NCI-H2171 (cell line): Measurements from ENCODE around the gene C4orf36.

Experiments
- DNase-seq: peaks from one replicate; lab custom pipeline; 2025; lab: John Stamatoyannopoulos, UW

The C4orf36 gene

GRCh38 chr4:86857341-86858052 is 34.7 kb downstream of the C4orf36 start:
- no peak for DNase-seq

- DNase-seq, result no peak
Measured at GRCh38 chr4:86856896-86857295, 35.3 kb downstream of the C4orf36 start.

DNA sequence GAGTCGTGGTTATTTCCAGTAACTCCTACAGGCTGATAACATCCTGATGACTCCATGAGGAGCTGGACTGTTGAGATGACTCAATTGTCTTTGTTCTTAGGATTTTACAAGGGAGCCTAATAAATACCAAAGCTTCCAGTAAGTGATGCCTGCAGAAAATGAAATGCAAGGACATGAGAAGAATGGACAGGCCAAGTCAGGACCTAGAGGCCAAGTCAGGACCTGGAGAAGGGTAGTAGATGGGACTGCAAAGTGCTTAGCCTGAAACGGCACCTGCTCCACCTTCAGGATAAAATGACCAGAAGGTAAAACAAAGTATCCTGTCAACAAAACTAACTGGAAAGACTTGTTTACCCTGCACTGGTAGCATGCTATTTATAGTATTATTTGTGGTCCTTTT is 36.6 kb downstream of the C4orf36 start:
- DNase-seq, result no peak

DNA sequence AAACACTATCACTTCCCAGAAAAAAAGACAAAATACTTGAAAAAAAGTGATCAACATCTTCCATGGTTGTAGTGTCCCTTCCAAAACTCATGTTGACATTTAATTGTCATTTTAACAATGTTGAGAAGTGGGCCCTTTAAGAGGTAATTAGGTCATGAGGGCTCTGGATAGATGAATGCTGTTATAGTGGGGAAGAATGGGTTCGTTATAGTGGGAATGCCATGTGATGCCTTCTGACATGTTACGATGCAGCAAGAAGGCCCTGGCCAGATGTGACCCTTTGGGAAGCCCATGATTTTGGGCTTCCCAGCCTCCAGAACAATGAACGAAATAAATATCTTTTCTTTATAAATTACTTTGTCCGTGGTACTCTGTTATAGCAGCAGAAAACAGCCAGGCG is 39.0 kb downstream of the C4orf36 start:
- no peak for DNase-seq

- no peak for DNase-seq
Measured at GRCh38 chr4:86848732-86849619, 43.2 kb downstream of the C4orf36 start, which contains the start of gene SLC10A6. SLC10A6 (minus strand) TSS chr4:86849384; CDS start chr4:86849115, 269 bp downstream.

DNA sequence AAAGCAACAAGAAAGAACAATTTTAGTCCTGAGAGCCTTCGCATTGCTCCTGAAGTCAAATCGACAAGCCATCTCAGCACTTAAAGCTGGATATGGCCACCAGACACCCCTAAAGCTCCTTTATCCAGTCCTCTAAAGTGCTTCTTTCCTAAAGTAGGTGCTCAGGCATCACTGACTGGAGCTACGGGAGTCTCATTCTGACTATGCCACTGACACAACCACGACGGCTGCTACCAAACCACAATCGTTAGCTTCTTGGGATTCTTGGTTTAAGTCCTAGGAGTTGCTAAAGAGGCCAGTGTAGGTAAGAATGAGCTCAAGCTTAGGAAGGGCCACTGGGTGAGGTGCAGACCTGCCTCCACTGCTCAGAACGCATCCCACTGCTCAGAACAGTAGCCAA is 44.1 kb downstream of the C4orf36 start:
- no peak for DNase-seq

DNA sequence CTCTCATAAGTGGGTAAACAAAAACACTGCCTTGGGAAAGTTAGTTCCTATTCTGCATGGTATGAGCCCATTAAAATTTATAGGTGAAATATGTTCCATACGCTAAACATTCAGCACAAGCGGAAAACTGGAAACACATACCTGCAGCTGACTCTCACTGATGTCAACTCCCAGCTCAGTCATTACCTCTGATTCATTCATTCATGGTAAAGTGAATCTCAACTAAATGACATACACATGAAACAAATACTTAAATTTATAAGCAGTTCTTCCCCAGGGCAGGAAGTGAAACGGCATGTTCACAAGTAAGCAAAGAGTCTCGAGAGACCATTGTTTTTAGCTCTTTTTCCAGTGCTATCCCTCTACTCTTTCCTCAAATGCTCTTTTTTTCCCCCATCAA is 44.7 kb downstream of the C4orf36 start:
- DNase-seq, result no peak

DNA sequence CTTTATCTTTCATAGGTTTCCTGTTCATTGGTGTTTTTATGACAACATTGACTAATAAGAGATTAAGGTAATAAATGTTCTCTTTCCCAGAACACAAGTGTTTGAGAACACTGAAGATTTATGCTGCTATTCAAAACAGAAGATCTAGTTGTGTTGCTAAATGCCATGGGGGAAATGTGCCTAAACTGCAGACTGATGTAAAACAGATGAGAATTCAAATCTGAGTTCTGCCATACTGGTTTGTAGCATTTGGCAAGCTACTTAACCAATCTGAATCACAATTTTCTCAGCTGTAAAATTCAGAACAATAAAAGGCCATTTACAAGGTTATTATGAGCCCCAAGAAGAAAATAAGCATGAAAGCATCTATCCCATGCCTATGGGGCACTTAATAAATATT is 45.3 kb downstream of the C4orf36 start:
- no peak for DNase-seq

- DNase-seq, result no peak
Measured at GRCh38 chr4:86845593-86845992, 46.6 kb downstream of the C4orf36 start.

DNA sequence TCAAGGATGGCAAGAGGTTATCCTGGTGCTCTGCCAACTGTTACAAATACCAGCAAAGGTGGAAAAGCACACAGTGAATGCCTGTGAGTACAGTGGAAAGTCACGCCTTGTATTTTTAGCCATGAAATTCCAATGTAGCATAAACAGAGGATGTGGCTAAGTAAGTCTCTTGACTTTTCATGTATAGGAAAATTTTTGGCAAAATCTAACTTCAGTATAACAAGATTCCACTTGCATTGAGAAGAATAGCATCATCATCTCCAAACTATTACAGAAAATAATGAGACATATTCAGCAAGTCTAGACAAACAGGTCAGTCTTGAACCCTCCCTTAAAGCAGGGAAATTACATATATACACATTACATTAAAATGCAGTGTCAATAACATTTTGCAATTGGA is 50.9 kb downstream of the C4orf36 start:
- no peak for DNase-seq

- no peak for DNase-seq
Measured at GRCh38 chr4:86840858-86841257, 51.4 kb downstream of the C4orf36 start.

GRCh38 chr4:86837691-86838503 is 54.3 kb downstream of the C4orf36 start:
- no peak for DNase-seq

GRCh38 chr4:86835677-86836076 is 56.5 kb downstream of the C4orf36 start:
- no peak for DNase-seq

- no peak for DNase-seq
Measured at GRCh38 chr4:86834901-86835300, 57.3 kb downstream of the C4orf36 start.

- no peak for DNase-seq
Measured at GRCh38 chr4:86833615-86834014, 58.6 kb downstream of the C4orf36 start.

DNA sequence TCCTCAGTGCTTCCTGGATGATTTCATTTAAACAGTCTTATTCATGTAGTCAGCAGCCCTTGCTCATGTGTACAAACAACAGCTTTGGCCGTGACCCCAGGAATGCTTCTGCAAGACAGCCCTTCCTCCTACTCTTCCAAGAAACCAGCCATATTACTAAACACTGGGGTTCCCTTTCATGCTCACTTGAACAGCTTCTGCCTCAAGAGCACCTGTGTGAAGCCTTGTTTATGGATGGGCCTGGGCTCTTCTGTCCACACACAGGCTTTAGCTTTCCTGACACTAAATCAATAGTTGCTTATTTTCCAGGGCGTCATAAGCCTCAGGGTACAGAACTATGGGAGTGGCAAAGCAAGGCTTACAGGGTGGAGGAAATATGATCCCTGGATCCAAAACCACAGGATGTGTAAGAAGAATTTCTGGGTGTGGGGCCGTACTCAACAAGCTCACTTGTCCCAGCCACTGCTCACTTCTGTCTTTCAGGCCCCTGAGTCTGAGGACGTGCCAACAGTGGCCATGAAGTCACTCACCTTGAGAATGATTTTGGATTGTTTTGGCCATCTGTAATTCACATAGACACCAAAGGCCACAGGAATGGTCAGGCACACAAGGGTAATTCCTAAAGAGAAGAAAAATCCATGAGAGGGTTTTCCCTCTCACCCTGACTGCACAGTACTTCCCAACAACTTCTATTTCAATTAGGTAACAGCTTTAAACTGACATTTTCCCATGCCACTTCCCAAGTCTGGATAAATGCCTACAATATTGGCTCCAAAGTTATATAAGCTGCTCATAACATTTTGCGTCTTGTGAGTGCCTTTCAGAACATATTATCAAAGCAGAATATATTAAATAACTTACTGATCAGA is 60.7 kb downstream of the C4orf36 start:
- DNase-seq, result no peak
